GM10266 (cell line): ENCODE measurements around the gene ZCCHC14.
"Not testable (repeated sequence)": the region's sequence is repeated elsewhere in the genome, so short reads cannot be mapped to it uniquely, and the experiment has no call there.

ENCODE experiments used
- DNase-seq: peaks from one replicate; pipeline ENCODE4 v3.0.0; 2012; ENCODE audit errors: extremely low spot score
- TF ChIP-seq, protein P1 (sequence below): IDR thresholded peaks from 2 replicates; pipeline ENCODE4 v1.5.1; 2012; ENCODE audit warnings: mild to moderate bottlenecking, low read depth; ENCODE audit not compliant: control insufficient read depth, insufficient read depth; ENCODE audit errors: missing control alignments

ZCCHC14 gene

DNA sequence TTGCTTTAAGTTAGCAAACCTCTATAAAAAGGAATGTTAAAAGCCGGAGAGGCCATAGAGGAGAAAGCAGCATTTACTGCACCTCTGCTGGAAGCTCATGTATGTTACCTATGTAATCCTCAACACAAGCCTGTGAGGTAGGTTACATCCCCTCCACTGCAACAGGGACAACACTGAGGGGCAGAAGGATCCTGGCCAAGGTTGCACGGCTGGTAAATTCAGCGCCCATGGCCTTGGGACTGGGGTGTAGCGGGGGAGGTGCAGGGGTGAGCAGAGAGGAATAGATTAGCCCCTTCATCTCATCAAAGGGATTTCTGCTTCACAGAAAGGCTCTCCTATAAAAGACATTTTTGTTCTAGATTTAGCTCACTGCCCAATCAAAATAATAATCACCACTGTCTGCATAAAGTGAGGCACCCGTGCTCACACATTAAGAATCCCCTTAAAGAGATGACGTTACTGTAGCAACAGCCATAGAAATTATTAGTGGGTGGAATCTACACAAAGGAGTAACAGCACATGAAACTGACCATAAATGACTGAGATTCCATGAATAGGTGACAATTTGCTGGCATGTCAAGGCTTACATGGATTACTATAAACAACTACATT lies 3.3 kb downstream of the ZCCHC14 start:
- TF ChIP-seq, protein P1, sequence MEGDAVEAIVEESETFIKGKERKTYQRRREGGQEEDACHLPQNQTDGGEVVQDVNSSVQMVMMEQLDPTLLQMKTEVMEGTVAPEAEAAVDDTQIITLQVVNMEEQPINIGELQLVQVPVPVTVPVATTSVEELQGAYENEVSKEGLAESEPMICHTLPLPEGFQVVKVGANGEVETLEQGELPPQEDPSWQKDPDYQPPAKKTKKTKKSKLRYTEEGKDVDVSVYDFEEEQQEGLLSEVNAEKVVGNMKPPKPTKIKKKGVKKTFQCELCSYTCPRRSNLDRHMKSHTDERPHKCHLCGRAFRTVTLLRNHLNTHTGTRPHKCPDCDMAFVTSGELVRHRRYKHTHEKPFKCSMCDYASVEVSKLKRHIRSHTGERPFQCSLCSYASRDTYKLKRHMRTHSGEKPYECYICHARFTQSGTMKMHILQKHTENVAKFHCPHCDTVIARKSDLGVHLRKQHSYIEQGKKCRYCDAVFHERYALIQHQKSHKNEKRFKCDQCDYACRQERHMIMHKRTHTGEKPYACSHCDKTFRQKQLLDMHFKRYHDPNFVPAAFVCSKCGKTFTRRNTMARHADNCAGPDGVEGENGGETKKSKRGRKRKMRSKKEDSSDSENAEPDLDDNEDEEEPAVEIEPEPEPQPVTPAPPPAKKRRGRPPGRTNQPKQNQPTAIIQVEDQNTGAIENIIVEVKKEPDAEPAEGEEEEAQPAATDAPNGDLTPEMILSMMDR: no peak

DNA sequence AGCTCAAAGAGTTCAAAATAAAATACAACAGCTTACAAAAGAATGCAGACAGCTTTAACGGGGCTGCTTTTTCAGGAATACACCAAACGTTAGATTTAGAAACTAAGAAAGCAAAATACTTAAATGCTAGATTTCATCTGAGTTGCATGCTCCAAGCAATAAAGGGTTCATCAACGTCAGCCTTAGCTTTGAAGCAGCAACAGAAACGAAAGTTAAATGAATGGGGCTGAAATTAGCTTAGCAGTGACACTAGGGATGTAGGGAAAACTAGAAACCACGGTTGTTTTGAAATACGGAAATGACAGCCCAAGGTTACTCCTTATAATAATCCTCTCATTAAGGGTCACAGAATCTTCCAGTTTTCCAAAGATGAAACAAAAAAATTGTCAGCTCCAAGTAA lies 3.9 kb downstream of the ZCCHC14 start:
- DNase-seq: not testable (repeated sequence)

More for the DNA sequence above, 3.3 kb downstream of the ZCCHC14 start:
- DNase-seq: no peak

DNA sequence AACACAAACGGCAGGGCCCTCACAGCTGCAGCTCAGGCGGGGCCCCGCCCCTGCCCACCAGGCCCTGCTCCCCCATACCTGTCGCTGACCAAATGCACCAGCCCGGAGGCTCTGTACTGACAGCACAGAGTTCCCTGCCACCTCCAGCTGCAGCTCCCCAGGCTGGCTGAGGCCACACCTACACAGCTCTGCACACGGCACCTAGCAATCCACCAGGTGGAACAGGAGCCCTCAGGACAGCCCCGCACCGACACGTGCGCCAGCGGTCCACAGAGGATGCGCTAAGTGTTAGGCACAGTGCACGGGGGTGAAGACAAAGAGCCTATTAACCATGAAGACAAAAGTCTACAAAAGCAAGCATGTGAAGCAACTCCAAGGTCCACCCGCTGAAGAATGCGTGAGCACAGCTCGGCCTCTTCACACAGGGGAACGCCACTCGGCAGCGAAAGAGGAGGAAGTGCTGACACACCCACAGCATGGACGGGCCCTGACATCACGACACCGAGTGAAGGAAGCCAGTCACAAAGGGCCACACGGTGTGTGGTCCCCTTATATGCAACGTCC lies 5.4 kb downstream of the ZCCHC14 start:
- TF ChIP-seq, protein P1: no peak
- DNase-seq: no peak

DNA sequence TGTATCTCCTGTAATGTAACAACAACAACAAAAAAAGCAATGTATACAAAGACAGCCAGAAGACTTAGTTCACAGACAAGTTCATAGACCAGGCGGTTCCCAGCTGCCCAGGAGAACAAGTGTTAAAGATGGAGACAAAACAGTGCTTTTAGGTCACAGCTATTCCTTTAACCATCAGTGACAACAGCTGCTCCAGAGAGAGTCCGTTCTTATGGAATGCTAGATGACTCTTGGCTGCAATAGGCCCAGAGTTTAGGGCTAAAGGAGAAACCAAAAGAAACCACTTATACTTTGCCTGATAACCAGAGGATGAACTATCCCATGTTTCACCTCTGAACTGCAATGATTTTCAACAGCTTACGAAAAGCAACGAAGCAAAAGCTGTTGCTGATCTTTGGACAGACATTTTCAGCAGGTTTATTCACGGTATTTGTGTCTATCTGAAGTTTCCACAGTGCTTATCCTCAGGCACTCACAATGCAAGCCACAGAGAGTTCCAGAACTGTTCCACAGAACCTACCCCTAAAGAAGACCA lies 6.0 kb downstream of the ZCCHC14 start:
- TF ChIP-seq, protein P1: no peak
- no peak for DNase-seq

DNA sequence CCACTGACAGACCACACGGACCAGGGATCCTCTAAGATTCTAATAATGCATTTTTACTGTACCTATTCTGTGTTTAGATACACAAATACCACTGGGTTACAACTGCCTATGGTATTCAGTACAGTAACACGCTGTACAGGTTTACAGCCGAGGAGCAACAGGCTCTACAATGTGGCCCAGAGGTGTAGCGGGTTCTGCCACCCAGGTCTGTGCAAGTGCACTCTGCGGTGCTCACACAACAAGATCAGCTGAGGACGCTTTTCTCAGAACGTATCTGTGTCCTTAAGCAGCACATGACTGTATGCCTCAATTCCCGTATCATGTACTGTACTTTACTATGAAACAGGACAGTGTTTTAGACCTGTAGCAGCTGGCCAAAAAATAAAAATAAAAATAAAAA lies 6.5 kb downstream of the ZCCHC14 start:
- no peak for DNase-seq
- TF ChIP-seq, protein P1: no peak

DNA sequence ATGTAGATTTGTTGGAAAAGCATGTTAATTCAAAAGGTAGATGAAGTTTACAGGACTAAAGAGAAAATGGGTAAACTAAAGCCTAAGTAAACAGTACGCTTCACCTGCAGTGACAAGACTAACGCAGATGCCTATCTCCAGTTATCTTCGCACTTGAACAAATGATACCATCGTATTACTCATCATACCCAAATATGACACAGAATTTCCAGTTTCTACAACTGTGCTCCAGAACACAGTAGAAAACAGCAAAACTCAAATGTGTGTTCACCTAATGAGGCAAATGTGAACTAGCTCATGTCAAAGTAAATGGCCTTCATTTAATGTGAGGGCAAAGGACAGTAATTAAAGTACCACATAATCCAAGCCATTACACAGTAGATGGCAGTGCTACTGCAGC lies 7.0 kb downstream of the ZCCHC14 start:
- not testable (repeated sequence) for DNase-seq

DNA sequence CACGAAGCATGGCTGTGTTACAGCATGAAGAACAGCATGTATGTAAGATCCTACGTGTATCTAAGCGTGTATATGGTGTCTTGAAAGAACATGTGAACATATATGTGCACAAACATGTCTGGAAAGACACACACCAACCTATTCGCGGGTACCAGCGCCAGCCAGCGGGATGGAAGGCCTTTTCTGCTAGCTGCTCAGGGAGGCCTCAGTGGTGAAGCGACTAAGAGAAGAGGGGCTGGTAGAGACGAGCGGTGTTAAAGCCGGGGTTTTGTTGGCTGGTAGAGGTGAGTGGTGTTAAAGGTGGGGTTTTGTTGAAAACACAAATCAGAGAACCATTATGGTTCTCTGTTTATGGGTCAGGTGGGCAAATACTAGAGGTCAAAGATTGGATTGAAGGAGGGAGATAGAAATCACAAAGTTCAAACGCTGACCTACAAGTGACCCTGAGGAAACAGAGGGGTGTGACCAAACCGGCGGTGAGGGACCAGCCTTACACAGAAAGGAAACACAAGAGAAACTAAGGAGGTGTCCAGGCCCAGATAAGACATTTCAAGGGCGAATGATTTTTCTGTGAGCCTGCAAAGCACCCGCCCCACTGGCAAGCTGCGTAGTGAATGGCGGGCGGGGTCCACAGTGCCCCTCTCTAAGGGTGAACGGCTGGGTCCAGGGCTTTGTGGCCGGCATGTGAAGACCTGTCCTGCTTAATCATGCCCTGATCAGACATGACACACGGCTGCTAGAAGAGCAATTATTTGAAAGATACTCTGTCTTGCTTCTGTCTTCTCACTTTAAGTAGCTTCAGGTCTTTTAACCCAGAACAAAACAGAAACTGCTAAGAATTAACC lies 8.1 kb downstream of the ZCCHC14 start:
- TF ChIP-seq, protein P1: no peak
- no peak for DNase-seq

DNA sequence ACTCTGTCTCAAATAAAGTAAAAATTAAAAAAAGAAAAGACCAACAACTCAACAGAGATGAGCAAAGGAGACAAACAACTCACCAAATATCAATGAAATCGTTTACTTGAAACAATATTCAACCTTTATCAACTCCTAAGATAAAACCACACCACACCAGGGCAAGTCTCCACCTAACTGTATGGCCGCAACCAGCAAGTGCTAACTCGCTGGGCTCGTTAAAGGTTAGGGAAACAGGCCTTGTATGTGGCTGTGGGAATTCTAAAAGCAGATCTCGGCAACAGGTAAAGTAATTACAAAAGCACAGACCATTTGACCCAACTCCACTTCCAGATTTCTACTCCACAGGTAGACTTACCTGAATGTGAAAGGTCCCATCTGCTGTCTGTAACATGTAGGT lies 9.3 kb downstream of the ZCCHC14 start:
- TF ChIP-seq, protein P1: no peak
- no peak for DNase-seq

DNA sequence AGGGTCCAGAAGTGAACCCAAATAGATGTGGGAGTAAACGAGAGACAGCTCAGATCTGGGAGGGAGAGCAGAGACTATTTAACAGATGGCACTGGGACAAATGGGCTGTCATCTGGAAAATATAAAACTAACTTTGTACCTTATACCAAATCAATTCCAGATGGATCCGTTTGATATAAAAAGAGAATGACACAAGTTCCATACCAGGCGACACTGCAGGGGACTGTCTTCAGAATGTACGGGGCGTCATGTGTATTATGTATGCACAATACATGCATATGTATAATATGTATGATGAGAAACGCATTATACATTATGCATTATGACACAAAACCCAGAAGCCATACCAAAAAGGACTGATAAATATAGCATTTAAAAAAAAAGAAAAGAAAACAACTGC lies 10.2 kb downstream of the ZCCHC14 start:
- DNase-seq: not testable (repeated sequence)
